Activated T-cell treated with anti-CD3 and anti-CD28 coated beads, Interleukin-2, amount 50 U/mL, for 48 hours (primary cell): ENCODE measurements around the gene OR10H1.
"Not testable (repeated sequence)": the region's sequence is repeated elsewhere in the genome, so short reads cannot be mapped to it uniquely, and the experiment has no call there.

Source experiments
- DNase-seq, 2 experiments: peaks; one replicate each; pipeline ENCODE4 v3.0.0-alpha.2; 2020

OR10H1 gene

DNA sequence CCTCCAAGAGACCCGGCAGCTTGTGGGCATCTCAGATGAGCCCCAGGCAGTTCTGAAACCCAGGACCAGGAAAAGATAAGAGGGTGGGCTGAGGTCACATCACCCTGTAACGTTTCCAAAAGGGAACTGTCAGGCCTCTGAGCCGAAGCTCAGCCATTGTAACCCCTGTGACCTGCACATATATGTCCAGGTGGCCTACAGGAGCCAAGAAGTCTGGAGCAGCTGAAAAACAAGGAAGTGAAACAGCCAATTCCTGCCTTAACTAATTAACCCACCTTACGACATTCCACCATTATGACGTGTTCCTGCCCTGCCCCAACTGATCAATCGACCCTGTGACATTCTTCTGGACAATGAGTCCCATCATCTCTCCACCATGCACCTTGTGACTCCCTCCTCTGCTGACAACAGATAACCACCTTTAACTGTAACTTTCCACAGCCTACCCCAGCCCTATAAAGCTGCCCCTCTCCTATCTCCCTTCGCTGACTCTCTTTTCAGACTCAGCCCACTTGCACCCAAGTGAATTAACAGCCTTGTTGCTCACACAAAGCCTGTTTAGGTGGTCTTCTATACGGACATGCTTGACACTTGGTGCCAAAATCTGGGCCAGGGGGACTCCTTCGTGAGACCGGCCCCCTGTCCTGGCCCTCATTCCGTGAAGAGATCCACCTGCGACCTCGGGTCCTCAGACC is 13.3 kb upstream of the OR10H1 start:
- DNase-seq = not testable (repeated sequence)

DNA sequence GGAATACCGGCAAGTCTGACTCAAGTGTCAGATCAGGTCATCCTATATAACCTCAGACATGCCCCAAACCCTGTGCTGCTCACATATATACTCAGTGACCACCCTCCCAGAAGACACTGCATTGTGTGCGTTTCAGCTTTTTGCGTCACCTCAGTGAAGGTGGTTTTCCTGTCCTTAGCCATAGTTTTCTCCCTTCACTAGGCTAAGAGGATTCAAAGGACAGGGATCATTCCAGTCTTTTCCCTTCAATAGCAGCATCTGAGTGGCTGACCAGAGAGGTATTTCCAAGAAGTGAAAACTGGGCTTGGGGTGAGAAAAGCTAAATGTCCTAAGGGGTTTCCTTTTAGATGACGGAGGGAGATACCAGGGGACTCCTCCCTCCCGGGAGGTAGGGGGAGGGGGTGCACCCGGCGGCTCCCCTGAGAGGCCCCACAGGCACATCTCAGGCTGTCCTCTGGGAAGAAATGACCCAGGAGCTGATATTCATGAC is 12.7 kb upstream of the OR10H1 start:
- DNase-seq = no peak

DNA sequence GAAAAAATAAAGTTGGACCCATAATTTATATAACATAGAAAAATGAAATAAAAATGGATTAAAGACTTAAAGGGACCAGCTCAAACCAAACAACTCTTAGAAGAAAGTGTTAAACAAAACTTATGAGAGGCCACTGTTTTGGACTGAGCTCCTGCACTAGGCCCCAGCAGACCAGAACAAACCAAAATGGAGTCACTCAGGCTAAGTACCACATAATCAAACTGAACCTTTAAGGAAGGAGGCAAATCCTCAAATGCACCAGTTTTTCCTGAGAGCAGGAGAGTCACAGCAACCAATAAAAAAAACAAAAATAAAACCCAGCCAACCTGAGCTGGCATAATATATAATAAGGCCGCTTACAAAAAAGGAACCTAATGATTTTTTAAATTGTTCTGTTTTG is 10.3 kb upstream of the OR10H1 start:
- DNase-seq = no peak

DNA sequence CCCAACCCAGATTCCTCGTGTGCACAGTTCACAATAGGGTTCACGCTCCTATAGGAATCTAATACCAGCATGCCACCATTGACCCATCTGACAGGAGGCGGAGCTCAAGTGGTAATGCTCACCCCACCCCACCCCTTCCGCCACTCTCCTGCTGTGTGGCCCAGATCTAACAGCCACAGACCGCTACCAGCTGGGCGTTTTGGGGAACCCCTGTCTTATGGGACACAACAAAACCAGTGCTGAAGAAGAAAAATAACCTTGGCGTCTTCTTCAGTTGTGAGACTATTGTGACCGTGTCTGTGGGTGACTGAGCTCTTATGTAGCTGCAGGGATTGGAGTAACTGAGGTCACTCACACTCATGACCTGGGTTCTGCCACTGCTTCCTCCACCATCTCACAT is 5.2 kb upstream of the OR10H1 start:
- DNase-seq = no peak

DNA sequence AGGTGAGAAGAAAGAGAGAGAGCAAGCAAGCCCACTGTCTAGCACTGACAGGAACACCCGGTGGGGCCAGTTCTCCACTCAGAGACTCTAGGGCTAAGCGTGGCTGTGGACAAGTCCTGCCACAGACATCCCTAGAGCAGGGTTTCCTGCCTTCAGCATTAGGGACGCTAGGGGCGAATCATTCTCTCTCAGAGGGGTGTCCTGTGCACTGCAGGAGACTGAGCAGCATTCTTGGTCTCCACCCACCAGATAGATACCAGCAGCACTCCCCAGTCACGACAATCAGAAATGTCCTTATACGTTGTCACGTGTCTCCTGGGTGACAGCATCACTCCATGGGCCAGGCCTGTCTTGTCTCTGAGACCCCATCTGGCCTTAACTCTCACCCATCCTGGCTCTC is 1.5 kb downstream of the OR10H1 start:
- no peak for DNase-seq

DNA sequence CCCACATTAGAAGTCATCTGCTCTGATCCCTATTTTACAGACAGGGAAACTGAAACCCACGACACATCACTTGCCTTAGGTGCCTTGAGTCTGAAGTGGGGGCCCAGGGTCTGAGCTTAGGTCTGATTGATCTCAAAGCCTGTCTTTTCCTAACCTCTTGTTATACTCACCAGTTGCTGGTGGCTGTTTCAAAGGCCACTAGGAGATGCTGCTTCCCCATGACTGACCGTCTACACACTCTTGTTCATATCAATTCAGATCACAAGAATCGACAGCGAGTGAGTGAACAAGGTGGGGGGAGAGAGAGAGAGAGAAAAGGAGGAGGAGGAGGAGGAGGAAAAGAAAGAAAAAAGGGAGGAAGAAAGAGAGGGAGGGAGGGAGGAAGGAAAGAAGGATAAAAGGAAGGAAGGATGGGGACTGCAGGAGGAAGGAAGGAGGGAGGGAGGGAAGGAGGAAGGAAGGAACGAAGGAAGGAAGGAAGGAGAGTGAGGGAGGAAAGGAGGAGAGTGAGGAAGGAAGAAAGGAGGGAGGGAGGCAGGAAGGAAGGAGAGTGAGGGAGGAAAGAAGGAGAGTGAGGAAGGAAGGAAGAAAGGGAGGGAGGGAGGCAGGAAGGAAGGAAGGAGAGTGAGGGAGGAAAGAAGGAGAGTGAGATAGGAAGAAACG is 3.3 kb downstream of the OR10H1 start:
- no peak for DNase-seq

DNA sequence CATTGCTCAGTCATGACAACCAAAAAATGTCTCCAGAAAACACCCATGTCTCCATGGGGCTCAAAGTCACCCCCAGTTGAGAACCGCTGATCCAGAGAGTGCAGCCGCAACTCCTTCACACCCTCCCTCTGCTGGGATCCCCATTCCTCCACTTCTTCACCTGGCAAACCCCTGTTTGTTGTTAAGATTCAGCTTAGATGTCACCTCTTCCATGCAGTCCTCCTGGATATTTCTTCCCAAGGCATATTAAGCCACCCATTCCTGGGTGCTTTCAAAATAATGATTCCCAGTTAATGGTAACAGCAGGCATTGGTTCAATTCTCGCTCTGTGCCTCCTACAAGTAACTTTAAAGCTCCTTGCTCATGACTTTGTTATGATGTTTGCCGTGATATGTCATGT is 4.0 kb downstream of the OR10H1 start:
- no peak for DNase-seq

DNA sequence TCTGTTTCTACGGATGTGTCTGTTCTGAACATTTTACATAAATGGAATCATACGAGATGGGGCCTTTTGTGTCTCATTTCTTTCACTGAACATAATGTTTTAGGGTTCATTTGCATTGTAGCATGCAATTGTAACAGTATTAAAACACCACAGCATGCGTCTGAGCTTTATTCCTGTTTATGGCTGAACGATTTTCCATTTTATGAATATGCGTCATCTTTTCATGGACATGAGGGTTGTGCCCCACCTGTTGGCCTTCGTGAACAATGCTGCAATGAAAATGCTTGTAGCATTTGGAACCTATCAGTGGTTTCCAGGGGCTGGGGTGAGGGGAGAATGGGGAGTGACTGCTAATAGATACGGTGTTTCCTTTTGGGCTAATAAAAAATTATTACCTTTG is 5.1 kb downstream of the OR10H1 start:
- DNase-seq = no peak

DNA sequence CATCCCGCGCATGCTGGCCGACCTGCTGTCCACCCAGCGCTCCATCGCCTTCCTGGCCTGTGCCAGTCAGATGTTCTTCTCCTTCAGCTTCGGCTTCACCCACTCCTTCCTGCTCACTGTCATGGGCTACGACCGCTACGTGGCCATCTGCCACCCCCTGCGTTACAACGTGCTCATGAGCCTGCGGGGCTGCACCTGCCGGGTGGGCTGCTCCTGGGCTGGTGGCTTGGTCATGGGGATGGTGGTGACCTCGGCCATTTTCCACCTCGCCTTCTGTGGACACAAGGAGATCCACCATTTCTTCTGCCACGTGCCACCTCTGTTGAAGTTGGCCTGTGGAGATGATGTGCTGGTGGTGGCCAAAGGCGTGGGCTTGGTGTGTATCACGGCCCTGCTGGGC is 21.2 kb downstream of the OR10H1 start:
- not testable (repeated sequence) for DNase-seq

DNA sequence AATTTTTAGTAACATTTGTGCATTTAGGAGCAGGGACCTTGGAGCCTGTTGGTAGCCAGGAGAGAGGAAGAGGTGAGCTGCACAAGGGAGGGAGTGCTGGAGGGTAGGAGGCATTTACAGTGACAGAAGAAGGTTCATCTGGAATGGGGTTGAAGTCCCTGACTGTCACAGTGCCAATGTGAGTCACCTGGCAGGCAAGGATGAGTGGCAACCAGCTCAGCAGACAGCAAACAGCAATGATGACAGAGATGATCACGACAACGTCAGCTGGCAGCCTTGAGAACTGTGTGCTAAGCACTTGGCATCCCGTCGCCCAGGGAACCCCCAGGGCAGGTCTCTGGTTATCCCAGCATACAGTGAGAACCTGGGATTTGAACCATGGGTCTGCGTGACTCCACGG is 25.4 kb downstream of the OR10H1 start:
- no peak for DNase-seq

DNA sequence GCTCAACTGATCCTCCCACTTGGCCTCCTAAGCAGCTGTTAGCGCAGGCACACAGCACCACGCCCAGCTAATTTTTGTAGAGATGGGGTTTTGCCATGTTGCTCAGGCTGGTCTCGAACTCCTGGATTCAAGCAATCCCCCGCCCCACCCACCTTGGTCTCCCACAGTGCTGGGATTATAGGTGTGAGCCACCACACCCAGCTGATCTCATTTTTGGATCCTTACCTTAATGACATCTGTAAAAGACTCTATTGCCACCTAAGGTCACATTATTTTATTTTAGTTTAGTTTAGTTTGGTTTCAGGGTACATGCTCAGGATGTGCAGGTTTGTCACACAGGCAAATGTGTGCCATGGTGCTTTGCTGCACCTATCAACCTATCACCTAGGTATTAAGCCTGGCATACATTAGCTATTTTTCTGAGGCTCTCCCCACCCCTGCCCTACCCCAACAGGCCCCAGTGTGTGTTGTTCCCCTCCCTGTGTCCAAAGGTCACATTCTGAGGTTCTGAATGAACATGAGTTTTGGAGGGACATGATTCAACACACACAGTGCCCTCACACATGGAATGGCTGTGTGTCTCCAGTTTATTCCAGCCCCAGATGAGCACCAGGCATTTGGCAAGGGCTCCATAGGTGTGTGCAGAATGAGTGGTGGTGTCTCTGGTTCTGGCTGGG is 26.7 kb downstream of the OR10H1 start:
- DNase-seq = no peak

DNA sequence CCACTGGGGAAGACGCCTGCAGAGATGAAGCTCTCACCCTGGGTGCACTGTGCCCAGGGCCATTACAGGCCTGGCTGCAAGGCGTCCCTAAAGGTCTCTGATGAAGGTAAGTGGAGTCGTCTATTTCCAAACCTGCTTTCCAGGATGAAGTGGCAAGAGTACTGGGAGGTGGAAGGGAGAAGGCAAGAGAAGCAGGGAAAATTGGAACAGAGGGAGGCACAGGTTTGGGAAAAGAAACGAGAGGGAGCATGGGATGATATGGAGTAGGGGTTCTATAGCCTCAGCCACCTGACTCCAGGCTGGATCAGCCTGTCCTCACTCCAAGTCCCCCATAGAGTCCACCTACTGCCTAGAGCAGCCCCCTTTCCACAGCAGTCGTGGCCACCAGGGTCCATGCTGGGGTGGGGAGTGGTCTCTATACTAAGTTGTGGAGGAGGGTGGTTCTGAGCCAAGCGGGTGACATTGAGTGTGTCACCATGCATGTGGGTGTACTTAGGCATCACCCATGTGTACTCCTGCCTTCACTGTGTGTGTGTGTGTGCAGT is 27.8 kb downstream of the OR10H1 start, which contains the start of gene OR10H5:
TSS of gene OR10H5 (plus strand) at position 51 of the 545 bp plus-strand sequence. CDS start 6,388 bp downstream, outside the sequence.
- DNase-seq = no peak

DNA sequence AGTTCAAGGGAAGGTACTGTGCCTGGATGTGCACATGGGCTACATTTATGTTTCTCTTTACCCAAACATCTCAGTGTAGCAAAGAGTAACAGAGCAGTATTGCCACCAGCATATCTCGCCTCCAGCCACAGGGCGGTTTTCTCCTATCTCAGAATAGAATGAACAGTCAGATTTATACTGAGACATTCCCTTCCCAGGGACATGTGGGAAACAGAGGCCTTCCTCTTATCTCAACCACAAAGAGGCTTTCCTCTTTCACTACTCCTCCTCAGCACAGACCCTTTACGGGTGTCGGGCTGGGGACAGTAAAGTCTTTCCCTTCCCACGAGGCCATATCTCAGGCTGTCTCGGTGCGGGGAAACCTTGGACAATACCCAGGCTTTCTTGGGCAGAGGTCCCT is 32.6 kb downstream of the OR10H1 start:
- DNase-seq = not testable (repeated sequence)

DNA sequence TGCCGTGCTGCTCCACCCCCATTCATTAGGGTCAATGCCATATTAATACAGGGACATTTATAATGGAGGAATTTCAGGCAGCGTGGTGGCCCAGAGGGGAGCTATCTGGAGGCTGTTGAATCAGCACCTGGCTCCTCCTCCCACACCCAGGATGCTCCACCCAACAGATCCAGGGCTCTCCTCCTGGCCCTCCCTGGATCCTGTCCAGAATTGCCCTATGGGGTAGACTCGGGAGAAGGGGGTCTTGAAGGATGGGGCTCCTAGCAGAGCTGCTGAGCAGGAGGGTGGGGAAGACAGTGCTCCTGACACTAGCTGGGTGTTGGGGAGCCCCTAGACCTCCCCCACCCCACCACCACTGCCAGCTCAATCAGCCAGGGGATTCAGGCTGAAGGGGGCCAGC is 33.3 kb downstream of the OR10H1 start:
- no peak for DNase-seq

DNA sequence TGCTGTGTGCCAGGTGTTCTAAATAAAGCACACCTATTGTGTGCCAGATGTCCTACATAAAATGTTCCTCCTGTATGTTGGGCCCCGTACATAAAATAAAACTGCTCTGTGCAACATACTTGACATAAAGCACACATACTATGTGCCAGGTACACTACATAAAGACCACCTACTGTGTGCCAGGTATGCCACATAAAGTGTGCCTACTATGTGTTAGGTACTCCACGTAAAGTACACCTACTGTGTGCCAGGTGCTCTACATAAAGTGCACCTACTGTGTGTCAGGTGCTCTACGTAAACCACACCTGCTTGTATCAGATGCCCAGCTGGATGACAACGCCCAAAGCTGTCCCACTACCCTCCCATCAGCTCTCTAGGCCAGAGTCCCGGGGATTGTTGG is 33.8 kb downstream of the OR10H1 start:
- DNase-seq = no peak

DNA sequence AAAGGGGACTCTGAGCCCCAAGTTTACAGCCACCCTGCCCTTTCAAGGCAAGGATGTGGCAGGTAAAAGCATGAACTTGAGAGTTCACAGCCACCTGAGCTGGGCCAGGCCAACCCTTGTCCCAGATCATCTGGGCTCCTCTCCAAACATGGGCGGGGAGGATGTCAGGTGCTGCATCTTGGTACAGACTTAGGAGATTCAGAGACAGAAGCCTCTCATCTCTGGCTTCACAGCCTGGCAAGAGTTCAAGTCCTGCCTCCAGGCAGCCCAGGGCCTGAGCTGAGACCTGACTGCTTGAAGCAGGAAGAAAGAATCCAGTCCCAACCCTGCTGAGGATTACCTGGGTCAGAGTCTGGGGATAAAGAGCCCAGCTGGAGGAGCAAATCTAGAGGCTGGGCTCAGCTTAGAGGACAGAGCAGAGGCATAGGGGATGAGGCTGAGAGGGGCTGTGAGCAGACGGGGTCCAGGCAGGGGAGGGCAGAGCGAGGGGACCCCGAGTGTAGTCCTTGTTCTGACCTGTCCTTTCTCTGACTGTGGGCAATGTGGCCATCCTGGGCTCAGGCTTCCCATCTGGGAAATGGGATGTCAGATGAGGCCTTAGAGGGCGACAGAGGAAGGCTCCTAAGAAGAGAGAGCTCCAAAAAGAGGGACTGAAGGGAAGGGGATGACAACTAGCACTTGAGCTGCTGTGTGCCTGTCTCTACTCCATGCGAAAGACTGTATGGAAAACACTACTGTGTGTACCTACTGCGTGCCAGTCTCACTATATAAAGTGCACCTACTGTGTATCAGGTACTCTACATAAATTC is 34.6 kb downstream of the OR10H1 start:
- no peak for DNase-seq

DNA sequence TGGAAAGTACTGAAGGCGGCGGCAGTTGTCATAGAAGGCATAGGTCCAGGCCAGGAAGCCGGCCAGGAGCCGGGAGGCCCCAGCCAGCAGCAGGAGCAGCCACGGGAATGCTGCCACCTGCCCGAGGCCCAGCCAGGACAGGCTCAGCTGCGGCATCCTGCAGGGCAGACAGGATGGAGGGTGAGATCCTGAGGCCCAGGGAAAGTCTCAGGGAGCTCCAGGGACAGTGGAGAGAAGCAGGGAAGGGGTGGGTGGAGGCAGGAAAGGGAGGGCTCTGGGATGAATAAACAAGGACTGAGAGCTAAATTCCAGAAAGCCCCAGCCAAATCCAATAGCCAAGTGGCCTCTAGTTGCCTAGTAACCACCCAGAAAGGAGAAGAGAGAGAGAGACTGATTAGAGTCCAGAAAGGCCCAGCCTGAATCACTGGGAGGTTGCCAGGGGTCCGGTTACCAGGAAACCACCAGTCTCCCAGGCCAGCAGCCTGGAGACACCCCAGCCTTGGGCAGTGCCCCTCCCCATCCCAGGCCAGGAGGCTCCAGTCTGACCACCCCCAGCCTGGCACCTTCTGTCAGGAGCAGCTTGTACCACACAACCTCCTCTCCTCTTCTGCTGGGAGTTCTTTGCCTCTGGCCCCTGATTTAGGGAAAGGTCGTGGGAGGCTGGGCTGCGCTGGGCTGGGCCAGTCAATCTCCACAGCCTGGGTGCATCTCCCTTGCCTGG is 35.5 kb downstream of the OR10H1 start:
- no peak for DNase-seq

DNA sequence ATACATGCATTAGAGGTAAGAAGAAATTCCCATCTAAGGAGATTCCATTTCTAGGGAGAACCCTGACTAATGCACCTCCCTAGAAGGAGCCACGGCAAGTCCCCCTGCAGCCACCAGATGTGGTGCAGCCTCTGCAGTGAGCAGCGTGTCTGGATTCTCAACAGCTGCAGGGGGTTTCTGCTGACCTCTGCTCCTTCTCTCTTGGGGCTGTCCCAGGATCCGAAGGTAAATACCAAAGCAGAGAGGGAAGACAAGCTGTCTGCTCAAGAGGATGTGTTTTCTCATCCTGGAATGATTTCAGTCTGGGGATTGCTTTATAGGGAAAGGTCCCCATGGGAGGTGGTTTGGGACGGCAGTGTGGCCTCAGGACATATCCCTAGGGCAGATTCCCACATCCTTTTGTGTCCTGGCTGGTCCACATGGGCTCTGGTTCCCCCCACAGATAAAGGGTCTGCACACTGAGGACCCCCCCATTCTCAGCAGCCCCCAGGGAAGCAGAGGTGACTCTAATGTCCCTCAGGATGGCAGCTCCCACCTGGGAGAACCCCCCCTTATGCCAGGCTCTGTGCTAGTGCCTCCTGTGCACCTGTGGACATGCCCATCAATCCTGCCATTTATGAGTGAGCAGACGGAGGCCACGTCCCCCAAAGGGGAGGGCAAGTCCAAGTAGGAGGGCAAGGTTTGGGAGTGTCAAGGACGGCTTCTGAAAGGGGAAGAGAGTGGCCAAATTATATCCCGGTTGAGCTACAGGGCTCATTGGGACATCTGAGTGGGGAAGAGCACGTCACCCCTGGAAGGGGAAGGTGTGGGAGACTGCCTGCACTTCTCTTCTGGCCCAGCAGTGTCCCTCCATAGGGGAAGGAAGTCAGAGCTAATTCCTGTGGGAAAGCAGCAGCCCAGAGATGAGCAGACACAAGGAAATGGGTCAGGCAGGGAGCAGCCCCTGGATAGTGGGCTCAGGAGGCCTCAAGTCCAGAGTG is 38.2 kb downstream of the OR10H1 start:
- DNase-seq = no peak

DNA sequence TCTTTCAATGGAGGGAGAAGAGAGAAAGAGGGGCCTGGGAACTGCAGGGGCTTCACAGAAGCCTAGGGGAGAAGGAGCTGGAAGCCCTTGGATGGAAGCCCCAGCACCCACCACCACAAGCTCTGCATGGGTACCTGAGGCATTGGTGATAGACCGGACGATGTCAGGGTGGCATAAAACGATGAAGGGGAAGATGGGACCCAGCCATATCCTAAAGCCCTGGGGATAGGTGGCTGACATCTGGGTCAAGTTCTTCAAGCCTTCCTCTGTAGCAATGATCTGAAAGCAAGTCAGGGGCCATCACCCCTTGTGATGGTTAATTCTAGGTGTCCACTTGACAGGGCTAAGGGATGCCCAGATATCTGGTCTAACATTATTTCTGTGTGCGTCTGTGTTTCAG is 39.2 kb downstream of the OR10H1 start:
- DNase-seq = no peak

DNA sequence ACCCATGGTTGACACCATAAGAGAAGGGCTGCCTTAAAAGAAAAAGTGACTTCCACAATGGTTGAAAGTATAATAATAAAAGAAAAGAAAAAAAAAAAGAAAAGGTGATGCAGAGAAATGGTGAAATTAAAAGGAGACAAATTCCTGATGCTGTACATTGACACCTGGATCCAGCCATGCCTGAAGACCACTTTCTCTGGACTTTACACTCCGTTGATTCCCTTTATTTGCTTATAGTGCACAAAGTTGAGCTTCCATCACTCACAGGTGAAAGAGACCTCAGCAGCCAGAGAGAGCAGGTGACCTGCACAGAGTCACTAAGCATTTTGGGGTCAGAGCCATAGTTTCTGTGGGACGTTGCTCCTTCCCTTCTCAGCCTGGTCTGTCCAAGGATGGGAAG is 40.2 kb downstream of the OR10H1 start:
- DNase-seq = no peak

DNA sequence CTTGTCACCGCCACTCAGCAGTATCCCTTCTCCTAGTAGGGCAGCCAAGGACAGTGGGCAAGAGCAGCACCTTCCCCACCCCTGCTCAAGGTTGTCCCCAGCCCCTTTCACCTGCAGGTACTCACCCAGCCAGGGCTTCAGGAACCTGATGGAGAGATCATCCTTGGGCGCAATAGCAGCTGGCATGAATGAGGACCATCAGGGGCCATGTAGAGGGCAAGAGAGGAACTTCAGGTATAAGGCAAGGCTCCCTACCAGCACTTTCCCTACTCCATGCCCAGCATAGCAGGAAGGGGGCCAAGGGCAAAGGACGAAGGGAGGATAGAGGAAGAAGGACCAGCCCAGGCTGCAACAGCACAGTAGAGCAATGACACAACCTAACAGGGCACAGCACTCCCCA is 41.3 kb downstream of the OR10H1 start:
- not testable (repeated sequence) for DNase-seq
